ENCODE measurements around the gene MYH6. TPM values are rescaled to one million over a fixed set of nuclear protein-coding genes. Genes with fewer than 3 reads are reported as not detected.

MYH6 gene
- total RNA-seq, 1 donor from 2014 or later, result not detected

GRCh38 chr14:23449314-23449713 is 41.2 kb upstream of the MYH6 start:
- Mint-ChIP-seq H3K4me3 (ENCODE audit: unreplicated experiment) (no peak overlapping the region), H3K27me3 (ENCODE audit: unreplicated experiment) (peaks cover 45% of the 10 kb centered on the region), H3K27ac (ENCODE audit: unreplicated experiment) (no peak overlapping the region), H3K9me3 (ENCODE audit: unreplicated experiment) (no peaks in the 10 kb centered on the region), H3K4me1 (ENCODE audit: unreplicated experiment) (no peaks in the 10 kb centered on the region), H3K36me3 (ENCODE audit: unreplicated experiment) (no peaks in the 10 kb centered on the region)
- DNase-seq (ENCODE audit: extremely low spot score, unreplicated experiment), result no peak
- TF ChIP-seq CTCF (IDR thresholded peaks at IDR 0.05), result no peak

- no peak for TF ChIP-seq CTCF (IDR thresholded peaks at IDR 0.05)
- Mint-ChIP-seq H3K36me3 (ENCODE audit: unreplicated experiment) (no peaks in the 10 kb centered on the region), H3K27ac (ENCODE audit: unreplicated experiment) (no peak overlapping the region), H3K9me3 (ENCODE audit: unreplicated experiment) (no peaks in the 10 kb centered on the region), H3K4me3 (ENCODE audit: unreplicated experiment) (no peak overlapping the region), H3K27me3 (ENCODE audit: unreplicated experiment) (peaks cover 43% of the 10 kb centered on the region), H3K4me1 (ENCODE audit: unreplicated experiment) (no peaks in the 10 kb centered on the region)
- peak; percentile 56 for DNase-seq (ENCODE audit: extremely low spot score, unreplicated experiment)
These were observed 39.6 kb upstream of the MYH6 start for GRCh38 chr14:23447361-23448350.

- H3K9me3 Mint-ChIP-seq (ENCODE audit: unreplicated experiment), result no peaks in the 10 kb centered on the region
- H3K36me3 Mint-ChIP-seq (ENCODE audit: unreplicated experiment), result no peaks in the 10 kb centered on the region
- no peaks in the 10 kb centered on the region for H3K4me1 Mint-ChIP-seq (ENCODE audit: unreplicated experiment)
- H3K27me3 Mint-ChIP-seq (ENCODE audit: unreplicated experiment), result peaks cover 42% of the 10 kb centered on the region
- H3K4me3 Mint-ChIP-seq (ENCODE audit: unreplicated experiment), result no peak overlapping the region
- peak; percentile 62 for DNase-seq (ENCODE audit: extremely low spot score, unreplicated experiment)
- TF ChIP-seq CTCF (IDR thresholded peaks at IDR 0.05), result no peak
- H3K27ac Mint-ChIP-seq (ENCODE audit: unreplicated experiment), result no peak overlapping the region
These were observed 38.3 kb upstream of the MYH6 start for GRCh38 chr14:23446291-23446851.

- Mint-ChIP-seq H3K9me3 (ENCODE audit: unreplicated experiment) (no peaks in the 10 kb centered on the region), H3K36me3 (ENCODE audit: unreplicated experiment) (no peaks in the 10 kb centered on the region), H3K27me3 (ENCODE audit: unreplicated experiment) (peaks cover 37% of the 10 kb centered on the region), H3K4me1 (ENCODE audit: unreplicated experiment) (no peaks in the 10 kb centered on the region), H3K4me3 (ENCODE audit: unreplicated experiment) (no peak overlapping the region), H3K27ac (ENCODE audit: unreplicated experiment) (no peak overlapping the region)
- peak; percentile 46 for DNase-seq (ENCODE audit: extremely low spot score, unreplicated experiment)
- no peak for TF ChIP-seq CTCF (IDR thresholded peaks at IDR 0.05)
These were observed 37.7 kb upstream of the MYH6 start for GRCh38 chr14:23445773-23446172.

- no peak overlapping the region for H3K4me3 Mint-ChIP-seq (ENCODE audit: unreplicated experiment)
- H3K27me3 Mint-ChIP-seq (ENCODE audit: unreplicated experiment), result peaks cover 30% of the 10 kb centered on the region
- H3K4me1 Mint-ChIP-seq (ENCODE audit: unreplicated experiment), result no peaks in the 10 kb centered on the region
- no peak overlapping the region for H3K27ac Mint-ChIP-seq (ENCODE audit: unreplicated experiment)
- H3K9me3 Mint-ChIP-seq (ENCODE audit: unreplicated experiment), result no peaks in the 10 kb centered on the region
- no peaks in the 10 kb centered on the region for H3K36me3 Mint-ChIP-seq (ENCODE audit: unreplicated experiment)
- DNase-seq (ENCODE audit: extremely low spot score, unreplicated experiment), result no peak
- no peak for TF ChIP-seq CTCF (IDR thresholded peaks at IDR 0.05)
These were observed 36.2 kb upstream of the MYH6 start for GRCh38 chr14:23444314-23444713.
